Hepatocyte (in vitro differentiated cells): ENCODE measurements around the gene MAN1B1. TPM values are rescaled to one million over a fixed set of nuclear protein-coding genes. Genes with fewer than 3 reads are reported as not detected.
A peak's percentile ranks its signal among the peaks of the same experiment; 100 is the strongest.

Experiments used
- DNase-seq: peaks from one replicate; pipeline ENCODE4 v3.0.0-alpha.2; 2016; ENCODE audit warnings: low spot score
- H2AFZ ChIP-seq: fragments of 200-600 bp; sonication (generic); 2 replicates; pipeline ENCODE4 v1.6.0; 2016; ENCODE audit warnings: antibody characterized with exemption, mild to moderate bottlenecking
- H3K27ac ChIP-seq: fragments of 200-600 bp; sonication (generic); 2 replicates; pipeline ENCODE4 v1.5.1; 2016; ENCODE audit warnings: mild to moderate bottlenecking
- H3K27me3 ChIP-seq: fragments of 200-600 bp; sonication (generic); 2 replicates; pipeline ENCODE4 v1.6.1; 2016
- H3K36me3 ChIP-seq: fragments of 200-600 bp; sonication (generic); replicated peaks from 2 replicates; pipeline ENCODE4 v1.5.1; 2016; ENCODE audit warnings: low read depth; ENCODE audit not compliant: insufficient read depth
- H3K4me1 ChIP-seq: fragments of 200-600 bp; sonication (generic); 2 replicates; pipeline ENCODE4 v1.5.1; 2016; ENCODE audit warnings: mild to moderate bottlenecking, moderate library complexity; ENCODE audit not compliant: insufficient read depth
- H3K4me2 ChIP-seq: fragments of 200-600 bp; sonication (generic); 2 replicates; pipeline ENCODE4 v1.6.0; 2016
- H3K4me3 ChIP-seq: fragments of 200-600 bp; sonication (generic); 2 replicates; pipeline ENCODE4 v1.5.1; 2016; ENCODE audit warnings: mild to moderate bottlenecking
- H3K79me2 ChIP-seq: fragments of 200-600 bp; sonication (generic); 2 replicates; pipeline ENCODE4 v1.6.0; 2017; ENCODE audit warnings: mild to moderate bottlenecking
- H3K9me2 ChIP-seq: fragments of 200-600 bp; sonication (generic); replicated peaks from 2 replicates; pipeline ENCODE4 v1.6.0; 2017; ENCODE audit warnings: mild to moderate bottlenecking; ENCODE audit not compliant: insufficient read depth
- H3K9me3 ChIP-seq: fragments of 200-600 bp; sonication (generic); 2 replicates; pipeline ENCODE4 v1.5.1; 2016; ENCODE audit warnings: low read depth, mild to moderate bottlenecking
- H4K20me1 ChIP-seq: fragments of 200-600 bp; sonication (generic); 2 replicates; pipeline ENCODE4 v1.6.0; 2016; ENCODE audit warnings: mild to moderate bottlenecking; ENCODE audit not compliant: insufficient read depth, poor library complexity, severe bottlenecking
- CTCF ChIP-seq: fragments of 200-600 bp; sonication (generic); IDR thresholded peaks from 2 replicates; pipeline ENCODE4 v1.5.1; 2016; ENCODE audit warnings: antibody characterized with exemption, mild to moderate bottlenecking; ENCODE audit not compliant: poor library complexity
- EZH2 ChIP-seq: fragments of 200-600 bp; sonication (generic); IDR thresholded peaks from 2 replicates; pipeline ENCODE4 v1.6.1; 2016; ENCODE audit warnings: antibody characterized with exemption, mild to moderate bottlenecking, borderline replicate concordance
- EZH2phosphoT487 ChIP-seq: fragments of 200-600 bp; sonication (generic); IDR thresholded peaks from one replicate; pipeline ENCODE4 v1.6.1; 2018; ENCODE audit warnings: antibody characterized with exemption, mild to moderate bottlenecking, low read depth, moderate library complexity; ENCODE audit not compliant: unreplicated experiment, severe bottlenecking
- WGBS: methylation state at CpG from one replicate; pipeline ENCODE4 v1.1.6; 2016; ENCODE audit warnings: low lambda C conversion rate; ENCODE audit errors: missing lambda C conversion rate; 5-methylcytosine and 5-hydroxymethylcytosine counted together
- polyA plus RNA-seq: library from polyadenylated mRNA; unstranded; fragments of >200 nt; fragmentation: Nextera tagmentation; extraction: Ambion mirVana; gene quantifications from 2 replicates; pipeline ENCODE4 v1.2.1, GENCODE V29; 2016
- total RNA-seq: library from RNA; depleted of rRNA; stranded (reverse); fragments of >200 nt; gene quantifications from 2 replicates; pipeline ENCODE4 v1.2.3, GENCODE V29; 2014

The MAN1B1 gene
- total and polyA plus RNA-seq, 2 experiments from 2014 or later: 60.8 to 94.2 TPM

GRCh38 chr9:137113385-137114159 lies 26.8 kb downstream of the MAN1B1 start:
- Histone ChIP-seq H3K4me3 (no peak overlapping the region), H3K9me3 (no peaks in the 10 kb centered on the region), H3K4me1 (peaks cover 37% of the 10 kb centered on the region), H3K4me2 (peak overlapping the region; percentile 70), H3K27ac (no peak overlapping the region), H3K79me2 (peaks cover 3% of the 10 kb centered on the region), H4K20me1 (no peaks in the 10 kb centered on the region), H2AFZ (no peak overlapping the region), H3K27me3 (no peaks in the 10 kb centered on the region), H3K36me3 (no peaks in the 10 kb centered on the region), H3K9me2 (no peaks in the 10 kb centered on the region)
- 91% methylated on average over 12 of the region's 66 CpGs for WGBS
- TF ChIP-seq EZH2 (no peak), EZH2phosphoT487 (no peak)
- no peak for DNase-seq

- no peaks in the 10 kb centered on the region for H4K20me1 ChIP-seq
- H3K27me3 ChIP-seq: no peaks in the 10 kb centered on the region
- no peak for TF ChIP-seq EZH2
- no peak for TF ChIP-seq EZH2phosphoT487
- no peak for TF ChIP-seq CTCF
- WGBS: 40% methylated on average over 13 of the region's 45 CpGs
- H3K4me1 ChIP-seq: peaks cover 37% of the 10 kb centered on the region
- no peak overlapping the region for H3K27ac ChIP-seq
- peak overlapping the region; percentile 45 for H3K4me3 ChIP-seq
- H3K9me2 ChIP-seq: no peaks in the 10 kb centered on the region
- H3K79me2 ChIP-seq: peaks cover 3% of the 10 kb centered on the region
- H2AFZ ChIP-seq: peak overlapping the region; percentile 68
- H3K9me3 ChIP-seq: no peaks in the 10 kb centered on the region
- H3K36me3 ChIP-seq: no peaks in the 10 kb centered on the region
- DNase-seq: no peak
- peak overlapping the region; percentile 99 for H3K4me2 ChIP-seq
Measured at GRCh38 chr9:137114220-137114612, 27.4 kb downstream of the MAN1B1 start.

- DNase-seq: peak; percentile 82
- no peak for TF ChIP-seq EZH2
- TF ChIP-seq EZH2phosphoT487: no peak
- no peak for TF ChIP-seq CTCF
- H3K27ac ChIP-seq: peak within 1 kb of the TSS; percentile 84
- H3K9me2 ChIP-seq: no peaks in the 10 kb centered on the region
- no peaks in the 10 kb centered on the region for H3K27me3 ChIP-seq
- no peaks in the 10 kb centered on the region for H4K20me1 ChIP-seq
- H3K36me3 ChIP-seq: no peaks in the 10 kb centered on the region
- H3K4me1 ChIP-seq: peaks cover 37% of the 10 kb centered on the region
- no peaks in the 10 kb centered on the region for H3K9me3 ChIP-seq
- WGBS: 32% methylated on average over 18 of the region's 70 CpGs
- H3K4me3 ChIP-seq: peak within 1 kb of the TSS; percentile 45
- peak within 1 kb of the TSS; percentile 68 for H2AFZ ChIP-seq
- H3K79me2 ChIP-seq: peaks cover 3% of the 10 kb centered on the region
- H3K4me2 ChIP-seq: peak within 1 kb of the TSS; percentile 99
Measured at GRCh38 chr9:137114613-137115393, 28.0 kb downstream of the MAN1B1 start, which contains the start of gene DPP7. TSS of gene DPP7 (minus strand) at chr9:137114733. CDS start at chr9:137114713, 20 bp downstream.
